ENCODE results near the gene BEST1. TPM values are rescaled to one million over a fixed set of nuclear protein-coding genes. Genes with fewer than 3 reads are reported as not detected.
"Not testable (repeated sequence)": the region's sequence is repeated elsewhere in the genome, so short reads cannot be mapped to it uniquely, and the experiment has no call there.

The BEST1 gene
- total RNA-seq, 1 donor from 2014 or later = 31.3 TPM

- no peak for ATAC-seq
- no peak for DNase-seq (ENCODE audit: low spot score)
- intact Hi-C loops (cut with DNase I) = no loop called here
These were observed 14.3 kb upstream of the BEST1 start for GRCh38 chr11:61935861-61936260.

GRCh38 chr11:61940466-61940865 lies 9.7 kb upstream of the BEST1 start:
- no peak for DNase-seq (ENCODE audit: low spot score)
- ATAC-seq = no peak
- intact Hi-C loops (cut with DNase I) = no loop called here

- intact Hi-C loops (cut with DNase I) = loop anchor here (5.0 kb wide), 1 partner anchor 48 kb away; no protein-coding TSS in a partner anchor
- DNase-seq (ENCODE audit: low spot score) (no peak), ATAC-seq (no peak)
These were observed 5.0 kb upstream of the BEST1 start for GRCh38 chr11:61945191-61945590.

- no peak for DNase-seq (ENCODE audit: low spot score)
- intact Hi-C loops (cut with DNase I) = loop anchor here (5.0 kb wide), 1 partner anchor 50 kb away; no protein-coding TSS in a partner anchor
- no peak for ATAC-seq
These were observed 3.3 kb upstream of the BEST1 start for GRCh38 chr11:61946894-61947293.

- peak; percentile 95 for DNase-seq (ENCODE audit: low spot score)
- ATAC-seq = peak; percentile 81
- intact Hi-C loops (cut with DNase I) = loop anchor here (5.0 kb wide), 1 partner anchor 50 kb away; no protein-coding TSS in a partner anchor
These were observed 2.5 kb upstream of the BEST1 start for GRCh38 chr11:61947486-61948210.

GRCh38 chr11:61948505-61948904 lies 1.6 kb upstream of the BEST1 start:
- ATAC-seq = no peak
- no peak for DNase-seq (ENCODE audit: low spot score)
- intact Hi-C loops (cut with DNase I) = loop anchor here (5.0 kb wide), 1 partner anchor 51 kb away; no protein-coding TSS in a partner anchor

- peak; percentile 89 for DNase-seq (ENCODE audit: low spot score)
- intact Hi-C loops (cut with DNase I) = loop anchor here (5.0 to 10.0 kb wide), 2 partner anchors 52 to 115 kb away; no protein-coding TSS in a partner anchor
- ATAC-seq = peak; percentile 89
These were observed 749 bp upstream of the BEST1 start for GRCh38 chr11:61949169-61950034.

- DNase-seq (ENCODE audit: low spot score) (no peak), ATAC-seq (no peak)
- intact Hi-C loops (cut with DNase I) = loop anchor here (10.0 kb wide), 1 partner anchor 113 kb away; no protein-coding TSS in a partner anchor
These were observed 1.5 kb downstream of the BEST1 start for GRCh38 chr11:61951484-61952135.

- DNase-seq (ENCODE audit: low spot score) = no peak
- intact Hi-C loops (cut with DNase I) = loop anchor here (10.0 kb wide), 1 partner anchor 112 kb away; no protein-coding TSS in a partner anchor
- no peak for ATAC-seq
These were observed 2.7 kb downstream of the BEST1 start for GRCh38 chr11:61952882-61953281.

GRCh38 chr11:61953632-61954031 lies 3.5 kb downstream of the BEST1 start:
- ATAC-seq; DNase-seq (ENCODE audit: low spot score): not testable (repeated sequence)
- intact Hi-C loops (cut with DNase I) = loop anchor here (10.0 kb wide), 1 partner anchor 111 kb away; no protein-coding TSS in a partner anchor

GRCh38 chr11:61954106-61954850 lies 4.1 kb downstream of the BEST1 start:
- no peak for DNase-seq (ENCODE audit: low spot score)
- ATAC-seq = no peak
- intact Hi-C loops (cut with DNase I) = loop anchor here (10.0 kb wide), 1 partner anchor 111 kb away; no protein-coding TSS in a partner anchor

GRCh38 chr11:61954851-61955421 lies 4.8 kb downstream of the BEST1 start:
- ATAC-seq (peak; percentile 90), DNase-seq (ENCODE audit: low spot score) (peak; percentile 84)
- intact Hi-C loops (cut with DNase I) = loop anchor here (10.0 kb wide), 1 partner anchor 110 kb away; no protein-coding TSS in a partner anchor

GRCh38 chr11:61955422-61956135 lies 5.4 kb downstream of the BEST1 start:
- intact Hi-C loops (cut with DNase I) = loop anchor here (10.0 kb wide), 1 partner anchor 109 kb away; no protein-coding TSS in a partner anchor
- peak; percentile 62 for ATAC-seq
- no peak for DNase-seq (ENCODE audit: low spot score)

- DNase-seq (ENCODE audit: low spot score) (no peak), ATAC-seq (no peak)
- intact Hi-C loops (cut with DNase I) = loop anchor here (10.0 kb wide), 1 partner anchor 108 kb away; no protein-coding TSS in a partner anchor
These were observed 6.3 kb downstream of the BEST1 start for GRCh38 chr11:61956191-61957020.

- peak; percentile 59 for DNase-seq (ENCODE audit: low spot score)
- intact Hi-C loops (cut with DNase I) = loop anchor here (10.0 kb wide), 1 partner anchor 108 kb away; no protein-coding TSS in a partner anchor
- no peak for ATAC-seq
These were observed 7.0 kb downstream of the BEST1 start for GRCh38 chr11:61957021-61957770.
